Measurements from ENCODE around the gene POM121C. TPM values are rescaled to one million over a fixed set of nuclear protein-coding genes. Genes with fewer than 3 reads are reported as not detected.
"Not testable (repeated sequence)": the region's sequence is repeated elsewhere in the genome, so short reads cannot be mapped to it uniquely, and the experiment has no call there.

Gene POM121C
- total and polyA plus RNA-seq, 9 donors = 11.2 to 75.1 (median 47.3) TPM

- Histone ChIP-seq H3K4me3 (no peak overlapping the region), H3K27ac (no peak overlapping the region), H3K27me3 (no peaks in the 10 kb centered on the region), H3K4me1 (ENCODE audit: insufficient read depth) (peaks cover 3% of the 10 kb centered on the region), H3K36me3 (no peaks in the 10 kb centered on the region), H3K9me3 (no peaks in the 10 kb centered on the region)
- intact Hi-C loops (cut with DNase I) = no loop called here
- 58 to 69% (median 62%) methylated on average over 6 of the region's 6 CpGs for whole genome bisulfite sequencing, 3 donors
- no peak for TF ChIP-seq POLR2A (IDR thresholded peaks at IDR 0.05)
- no peak for DNase-seq
Measured at GRCh38 chr7:75531359-75531821, 45.3 kb upstream of the POM121C start.

DNA sequence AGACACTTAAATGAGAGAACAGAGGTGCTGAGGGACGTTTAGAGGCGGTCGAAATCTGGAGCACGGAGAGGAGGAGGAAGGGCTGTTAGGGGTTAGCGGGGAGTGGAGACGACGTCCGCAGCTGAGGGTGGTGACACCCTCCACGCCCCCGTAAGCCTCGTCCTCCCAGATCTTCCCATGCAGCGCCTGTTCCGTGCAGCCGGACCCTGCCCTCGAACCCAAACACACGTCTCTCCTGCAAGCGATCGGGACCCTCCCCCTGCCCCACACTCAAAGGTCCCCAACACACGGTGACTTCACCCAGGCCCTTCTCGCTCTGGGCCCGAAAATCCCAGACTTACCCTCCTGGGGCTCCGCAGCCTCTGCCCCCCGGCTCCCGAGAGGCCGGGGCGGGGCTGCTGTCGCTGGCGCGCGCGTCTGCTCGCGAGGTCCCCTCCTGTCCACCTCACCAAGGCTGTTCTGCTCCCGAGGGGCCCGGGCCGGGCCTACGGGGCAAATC, 41.2 kb upstream of the POM121C start:
- 0 to 1% (median 1%) methylated on average over 27 to 37 of the region's 37 CpGs for WGBS, 3 donors
- intact Hi-C loops (cut with DNase I); H3K9me3 ChIP-seq; H3K4me1 ChIP-seq (ENCODE audit: insufficient read depth); H3K27me3 ChIP-seq; H3K36me3 ChIP-seq: not testable (repeated sequence)
- peak in 2 of 5 donors; percentile 37 to 41 for DNase-seq
- peak overlapping the region; percentile 81 for H3K4me3 ChIP-seq
- H3K27ac ChIP-seq = peak overlapping the region; percentile 47 to 66

DNA sequence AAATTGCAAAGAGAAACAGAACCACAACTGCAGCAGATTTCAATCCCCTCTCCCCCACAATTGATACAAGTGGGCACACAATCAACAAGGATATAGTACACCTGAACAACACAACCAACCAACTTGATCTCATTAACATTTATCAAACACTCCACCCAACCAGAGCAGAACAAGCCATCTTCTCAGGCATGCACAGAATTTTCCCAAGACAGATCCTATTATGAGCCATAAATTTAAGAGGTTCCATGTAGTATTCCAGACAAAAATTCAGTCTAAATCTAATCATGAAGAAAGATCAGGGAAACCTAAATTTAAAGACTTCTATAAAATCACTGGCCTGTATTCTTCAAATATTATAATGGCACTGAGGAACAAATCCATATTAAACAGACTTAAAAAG, 35.6 kb upstream of the POM121C start:
- H3K9me3 ChIP-seq; intact Hi-C loops (cut with DNase I); H3K27ac ChIP-seq; H3K4me1 ChIP-seq (ENCODE audit: insufficient read depth); DNase-seq; H3K27me3 ChIP-seq; H3K4me3 ChIP-seq; H3K36me3 ChIP-seq: not testable (repeated sequence)

DNA sequence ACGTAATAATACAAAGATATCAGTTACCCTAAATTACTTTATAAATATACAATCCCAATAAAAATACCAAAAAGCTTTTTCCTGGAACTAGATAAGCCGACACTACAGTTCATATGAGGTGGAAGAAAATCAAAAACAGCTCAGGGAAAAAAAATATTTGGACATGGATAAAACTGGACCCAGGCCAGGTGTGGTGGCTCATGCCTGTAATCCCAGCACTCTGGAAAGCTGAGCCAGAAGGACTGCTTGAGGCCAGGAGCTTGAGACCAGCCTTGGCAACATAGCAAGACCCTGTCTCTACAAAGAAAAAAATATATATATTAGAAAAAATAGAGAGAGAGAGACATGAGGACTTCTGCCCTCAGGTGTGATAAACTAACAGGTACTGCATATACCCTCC, 32.7 kb upstream of the POM121C start:
- H3K27ac ChIP-seq; intact Hi-C loops (cut with DNase I); H3K4me1 ChIP-seq (ENCODE audit: insufficient read depth); H3K27me3 ChIP-seq; H3K4me3 ChIP-seq; H3K36me3 ChIP-seq; H3K9me3 ChIP-seq; DNase-seq: not testable (repeated sequence)
- 63 to 78% (median 67%) methylated on average over 2 of the region's 2 CpGs for whole genome bisulfite sequencing, 3 donors

DNA sequence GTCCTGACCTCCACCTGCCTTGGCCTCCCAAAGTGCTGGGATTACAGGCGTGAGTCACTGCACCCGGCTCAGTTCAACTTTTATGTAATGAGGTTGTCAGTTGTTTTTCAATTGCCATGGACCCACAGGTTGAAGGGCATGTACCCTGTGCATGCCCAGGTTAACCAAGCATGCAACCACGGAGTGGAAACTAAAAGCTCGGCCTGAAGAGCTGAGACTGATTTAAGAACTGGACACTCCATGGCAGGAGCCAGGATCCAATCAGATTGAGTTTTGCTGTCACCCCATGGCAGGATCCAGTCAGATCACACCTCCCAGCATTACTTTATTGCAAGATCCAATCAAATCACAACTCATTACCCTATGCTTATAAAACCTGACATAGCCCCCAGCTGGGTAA, 22.9 kb upstream of the POM121C start:
- H3K9me3 ChIP-seq; intact Hi-C loops (cut with DNase I); DNase-seq; H3K36me3 ChIP-seq; H3K27me3 ChIP-seq; H3K4me3 ChIP-seq; H3K4me1 ChIP-seq (ENCODE audit: insufficient read depth); H3K27ac ChIP-seq: not testable (repeated sequence)
- WGBS, 3 donors = 88 to 100% (median 92%) methylated on average over 1 to 2 of the region's 4 CpGs

DNA sequence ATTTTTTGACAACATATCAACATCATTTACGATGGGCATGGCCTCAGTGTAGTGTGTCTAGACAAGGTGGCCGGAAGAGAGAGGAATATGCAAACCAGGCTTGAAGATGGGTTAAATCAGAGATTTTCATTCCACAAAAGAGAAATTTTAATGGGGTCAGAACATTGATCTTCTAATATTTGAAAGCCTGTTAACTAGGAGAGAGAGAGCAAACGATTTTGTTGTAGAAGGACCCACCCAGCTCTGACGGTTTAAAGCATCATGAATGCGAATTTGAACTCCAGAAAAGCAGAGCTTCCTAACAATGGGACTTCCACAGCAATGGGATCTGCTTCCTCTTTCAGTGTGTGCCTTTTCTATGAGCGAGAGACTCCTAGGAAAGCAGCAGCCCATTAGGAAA, 5.9 kb upstream of the POM121C start, which contains the start of gene SPDYE5:
SPDYE5 (plus strand) TSS at position 301 of the 400 bp plus-strand sequence. CDS start 1,728 bp downstream, outside the sequence.
- H3K4me3 ChIP-seq; H3K9me3 ChIP-seq; H3K27ac ChIP-seq; H3K4me1 ChIP-seq (ENCODE audit: insufficient read depth); H3K36me3 ChIP-seq; intact Hi-C loops (cut with DNase I); DNase-seq; H3K27me3 ChIP-seq: not testable (repeated sequence)
- 77 to 82% (median 78%) methylated on average over 5 to 6 of the region's 6 CpGs for WGBS, 3 donors

DNA sequence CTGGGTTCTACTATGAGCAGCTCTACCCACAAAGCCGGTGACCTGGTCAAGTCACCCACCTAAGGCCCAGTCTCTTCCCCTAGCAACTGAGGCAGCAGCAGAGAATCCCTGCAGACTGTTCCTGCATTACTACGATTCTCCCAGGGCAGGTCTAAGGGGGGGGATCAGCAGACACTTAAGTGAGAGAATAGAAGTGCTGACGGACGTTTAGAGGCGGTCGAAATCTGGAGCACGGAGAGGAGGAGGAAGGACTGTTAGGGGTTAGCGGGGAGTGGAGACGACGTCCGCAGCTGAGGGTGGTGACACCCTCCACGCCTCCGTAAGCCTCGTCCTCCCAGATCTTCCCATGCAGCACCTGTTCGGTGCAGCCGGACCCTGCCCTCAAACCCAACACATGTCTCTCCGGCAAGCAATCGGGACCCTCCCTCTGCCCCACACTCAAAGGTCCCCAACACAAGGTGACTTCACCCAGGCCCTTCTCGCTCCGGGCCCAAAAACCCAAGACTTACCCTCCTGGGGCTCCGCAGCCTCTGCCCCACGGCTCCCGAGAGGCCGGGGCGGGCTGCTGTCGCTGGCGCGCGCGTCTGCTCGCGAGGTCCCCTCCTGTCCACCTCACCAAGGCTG, 632 bp downstream of the POM121C start:
- Histone ChIP-seq H3K4me3 (peak overlapping the region; percentile 79), H3K27ac (peak overlapping the region; percentile 82 to 83)
- H3K9me3 ChIP-seq; H3K27me3 ChIP-seq; H3K36me3 ChIP-seq; H3K4me1 ChIP-seq (ENCODE audit: insufficient read depth); intact Hi-C loops (cut with DNase I): not testable (repeated sequence)
- DNase-seq = peak in 2 of 5 donors; percentile 31 to 36
- WGBS, 3 donors = 1% methylated on average over 23 to 32 of the region's 32 CpGs

DNA sequence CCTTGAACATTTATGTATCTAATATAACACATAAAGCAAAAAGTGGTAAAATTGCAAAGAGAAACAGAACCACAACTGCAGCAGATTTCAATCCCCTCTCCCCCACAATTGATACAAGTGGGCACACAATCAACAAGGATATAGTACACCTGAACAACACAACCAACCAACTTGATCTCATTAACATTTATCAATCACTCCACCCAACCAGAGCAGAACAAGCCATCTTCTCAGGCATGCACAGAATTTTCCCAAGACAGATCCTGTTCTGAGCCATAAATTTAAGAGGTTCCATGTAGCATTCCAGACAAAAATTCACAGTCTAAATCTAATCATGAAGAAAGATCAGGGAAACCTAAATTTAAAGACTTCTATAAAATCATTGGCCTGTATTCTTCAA, 5.8 kb downstream of the POM121C start:
- H3K9me3 ChIP-seq; H3K4me1 ChIP-seq (ENCODE audit: insufficient read depth); H3K27ac ChIP-seq; DNase-seq; H3K36me3 ChIP-seq; H3K27me3 ChIP-seq; intact Hi-C loops (cut with DNase I); H3K4me3 ChIP-seq: not testable (repeated sequence)

DNA sequence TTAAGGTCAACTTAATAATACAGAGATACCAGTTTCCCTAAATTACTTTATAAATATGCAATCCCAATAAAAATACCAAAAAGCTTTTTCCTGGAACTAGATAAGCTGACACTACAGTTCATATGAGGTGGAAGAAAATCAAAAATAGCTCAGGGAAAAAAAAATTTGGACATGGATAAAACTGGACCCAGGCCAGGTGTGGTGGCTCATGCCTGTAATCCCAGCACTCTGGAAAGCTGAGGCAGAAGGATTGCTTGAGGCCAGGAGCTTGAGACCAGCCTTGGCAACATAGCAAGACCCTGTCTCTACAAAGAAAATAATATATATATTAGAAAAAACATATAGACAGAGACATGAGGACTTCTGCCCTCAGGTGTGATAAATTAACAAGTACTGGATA, 8.6 kb downstream of the POM121C start:
- H3K27ac ChIP-seq; DNase-seq; intact Hi-C loops (cut with DNase I): not testable (repeated sequence)

DNA sequence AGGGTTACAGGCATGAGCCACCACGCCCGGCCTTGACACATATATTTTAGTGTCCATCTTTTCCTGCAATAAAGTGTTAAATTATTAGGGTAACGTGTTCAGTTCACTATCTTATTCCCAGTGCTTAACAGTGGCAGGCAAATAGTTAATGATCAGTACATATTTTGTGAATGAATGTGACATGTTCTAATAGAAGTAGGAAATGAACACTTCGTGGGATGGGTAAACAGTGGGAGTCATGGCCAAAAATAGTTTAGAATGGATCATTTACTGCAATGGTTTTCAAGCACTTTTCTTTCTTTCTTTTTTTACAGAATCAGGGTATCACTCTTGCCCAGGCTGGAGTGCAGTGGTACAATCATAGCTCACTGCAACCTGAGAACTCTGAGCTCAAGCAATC, 15.9 kb downstream of the POM121C start:
- DNase-seq; H3K36me3 ChIP-seq; H3K9me3 ChIP-seq; H3K4me3 ChIP-seq; intact Hi-C loops (cut with DNase I); H3K4me1 ChIP-seq (ENCODE audit: insufficient read depth); H3K27me3 ChIP-seq; H3K27ac ChIP-seq: not testable (repeated sequence)
- WGBS, 3 donors = 93 to 96% methylated on average over 3 of the region's 4 CpGs; no CpG with 5 or more reads in 1 of the 3 donors

More for the DNA sequence above, 8.6 kb downstream of the POM121C start:
- not testable (repeated sequence) for H3K9me3 ChIP-seq; H3K4me3 ChIP-seq; H3K27me3 ChIP-seq; H3K36me3 ChIP-seq; H3K4me1 ChIP-seq (ENCODE audit: insufficient read depth)

GRCh38 chr7:75460541-75460940, 25.6 kb downstream of the POM121C start:
- H3K36me3 ChIP-seq; H3K4me3 ChIP-seq; H3K27ac ChIP-seq; DNase-seq; H3K4me1 ChIP-seq (ENCODE audit: insufficient read depth); H3K9me3 ChIP-seq; intact Hi-C loops (cut with DNase I); H3K27me3 ChIP-seq: not testable (repeated sequence)
- WGBS, 3 donors = 57 to 69% (median 69%) methylated on average over 2 to 5 of the region's 5 CpGs

- H3K36me3 ChIP-seq; H3K4me3 ChIP-seq; H3K27ac ChIP-seq; intact Hi-C loops (cut with DNase I); H3K27me3 ChIP-seq; DNase-seq; H3K4me1 ChIP-seq (ENCODE audit: insufficient read depth); H3K9me3 ChIP-seq: not testable (repeated sequence)
- 0 to 92% (median 23%) methylated on average over 1 of the region's 5 CpGs for WGBS, 3 donors
Measured at GRCh38 chr7:75458034-75458433, 28.1 kb downstream of the POM121C start.

Data from ovary (tissue), 9 donors.